NCI-H226 (cell line): ENCODE measurements around the gene BLNK.

Experiments
- DNase-seq: peaks from one replicate; pipeline ENCODE4 v3.0.0-alpha.2; 2015

The BLNK gene

GRCh38 chr10:96287392-96288105 is 16.2 kb upstream of the BLNK start:
- DNase-seq, result no peak

GRCh38 chr10:96285331-96285752 is 14.0 kb upstream of the BLNK start:
- no peak for DNase-seq

- DNase-seq, result no peak
Measured at GRCh38 chr10:96283756-96284155, 12.4 kb upstream of the BLNK start.

GRCh38 chr10:96283351-96283750 is 12.0 kb upstream of the BLNK start:
- no peak for DNase-seq

DNA sequence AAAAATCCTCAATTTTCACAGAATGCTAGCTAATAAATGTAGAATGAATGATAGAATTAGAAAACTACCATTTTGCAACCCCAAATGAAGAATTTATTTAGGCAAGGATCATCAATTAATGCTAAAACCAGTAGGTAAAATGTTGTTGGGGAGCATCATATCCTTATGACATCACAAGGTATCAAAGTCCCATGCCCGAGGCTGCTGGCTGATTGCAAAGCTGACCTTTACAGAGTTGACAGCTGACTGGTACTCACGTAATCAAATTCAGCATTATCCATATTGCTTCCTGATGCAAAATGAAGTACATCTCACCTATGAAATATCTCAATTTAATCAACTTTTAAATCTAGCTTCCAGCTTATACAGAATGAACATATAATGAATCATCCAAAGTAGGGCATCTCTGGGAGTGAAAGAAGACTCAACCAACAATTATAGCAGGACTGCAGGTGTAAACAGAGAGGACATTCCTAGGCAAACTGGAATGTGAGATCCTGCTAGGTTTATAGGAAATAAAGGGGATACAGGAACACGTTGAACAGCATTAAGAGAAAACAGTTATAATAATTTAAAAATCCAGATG is 10.2 kb upstream of the BLNK start:
- DNase-seq, result no peak

DNA sequence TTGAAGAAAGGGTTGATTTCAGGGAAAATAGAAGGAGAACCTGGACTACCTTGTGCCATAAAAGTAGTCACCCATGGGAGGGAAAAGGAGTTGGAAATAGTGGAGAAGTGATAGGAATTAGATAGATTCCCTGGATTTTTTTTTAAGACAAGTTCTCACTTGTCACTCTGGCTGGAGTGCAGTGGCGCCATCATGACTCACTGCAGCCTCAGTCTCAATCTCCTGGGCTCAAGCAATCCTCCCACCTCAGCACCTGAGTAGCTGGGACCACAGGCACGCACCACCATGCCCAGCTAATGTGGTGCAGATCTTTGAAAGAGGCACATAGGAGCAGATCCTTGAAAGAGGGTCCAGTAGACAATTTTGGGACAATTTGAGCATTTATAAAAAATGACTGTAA is 9.5 kb upstream of the BLNK start:
- DNase-seq, result no peak

DNA sequence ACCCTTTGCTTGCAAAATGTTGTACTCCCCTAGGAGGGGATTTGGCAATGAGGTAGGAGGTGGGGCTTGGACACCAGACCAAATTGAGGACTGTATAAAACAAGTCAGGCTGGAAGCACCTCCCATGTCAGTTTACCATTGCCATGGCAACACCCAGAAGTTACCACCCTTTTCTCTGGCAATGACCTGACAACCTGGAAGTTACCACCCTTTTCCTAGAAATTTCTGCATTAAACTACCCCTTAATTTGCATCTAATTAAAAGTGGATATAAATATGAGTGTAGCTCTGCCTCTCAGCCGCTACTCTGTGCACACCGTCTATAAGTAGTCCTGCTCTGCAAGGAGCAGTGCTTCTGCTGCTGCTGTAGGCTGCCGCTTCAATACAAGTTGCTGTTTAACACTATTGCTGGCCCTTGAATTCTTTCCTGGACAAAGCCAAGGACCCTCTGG is 7.8 kb upstream of the BLNK start:
- DNase-seq, result no peak

- DNase-seq, result no peak
Measured at GRCh38 chr10:96276831-96277230, 5.5 kb upstream of the BLNK start.

- no peak for DNase-seq
Measured at GRCh38 chr10:96276426-96276825, 5.1 kb upstream of the BLNK start.

- no peak for DNase-seq
Measured at GRCh38 chr10:96275685-96276418, 4.5 kb upstream of the BLNK start.

- no peak for DNase-seq
Measured at GRCh38 chr10:96272316-96273280, 1.2 kb upstream of the BLNK start.

DNA sequence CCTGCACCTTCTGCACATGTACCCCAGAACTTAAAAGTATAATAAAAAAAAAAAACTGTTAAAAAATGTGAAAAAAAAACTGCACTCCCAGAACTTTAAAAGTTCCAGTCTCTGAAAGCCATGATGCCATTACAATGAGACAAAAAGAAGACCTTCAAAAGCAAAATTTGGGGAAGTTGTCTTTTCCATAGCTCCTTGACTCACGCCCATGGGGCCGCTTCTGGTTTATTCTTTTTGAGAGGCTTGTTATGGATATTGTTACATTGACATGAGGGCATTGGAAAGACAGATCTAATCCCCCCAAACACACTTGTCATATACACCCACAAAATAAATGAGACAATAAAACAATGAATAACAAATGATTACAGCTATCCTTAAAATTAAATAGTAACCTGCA is 798 bp downstream of the BLNK start:
- no peak for DNase-seq

GRCh38 chr10:96269438-96270300 is 1.7 kb downstream of the BLNK start:
- DNase-seq, result no peak

DNA sequence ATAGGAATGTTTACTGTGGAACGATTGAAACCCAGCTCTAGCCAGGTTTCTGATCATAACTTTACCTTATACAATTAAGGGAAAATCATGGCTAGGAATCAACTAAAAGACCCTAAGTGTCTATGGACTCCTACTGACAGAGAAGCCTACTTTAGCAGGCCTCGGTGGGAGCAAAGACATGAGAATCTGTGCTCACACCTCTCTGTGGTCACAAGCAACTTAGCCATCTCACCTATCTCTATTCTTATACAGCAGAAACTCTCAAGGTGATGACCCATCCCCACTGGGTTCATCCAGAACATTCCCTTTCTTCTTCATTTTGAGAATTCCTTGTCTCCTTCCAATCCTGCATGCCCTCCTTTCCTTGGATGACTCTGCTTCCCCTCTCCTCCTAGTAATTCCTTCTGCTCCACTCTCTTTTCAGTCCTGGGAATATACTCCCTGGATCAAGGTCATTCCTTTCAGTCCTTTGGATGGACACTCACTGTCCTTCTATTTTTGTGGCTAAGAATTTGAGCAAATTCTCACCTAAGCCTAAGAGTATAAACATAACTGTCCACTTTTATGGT is 2.9 kb downstream of the BLNK start:
- DNase-seq, result no peak

DNA sequence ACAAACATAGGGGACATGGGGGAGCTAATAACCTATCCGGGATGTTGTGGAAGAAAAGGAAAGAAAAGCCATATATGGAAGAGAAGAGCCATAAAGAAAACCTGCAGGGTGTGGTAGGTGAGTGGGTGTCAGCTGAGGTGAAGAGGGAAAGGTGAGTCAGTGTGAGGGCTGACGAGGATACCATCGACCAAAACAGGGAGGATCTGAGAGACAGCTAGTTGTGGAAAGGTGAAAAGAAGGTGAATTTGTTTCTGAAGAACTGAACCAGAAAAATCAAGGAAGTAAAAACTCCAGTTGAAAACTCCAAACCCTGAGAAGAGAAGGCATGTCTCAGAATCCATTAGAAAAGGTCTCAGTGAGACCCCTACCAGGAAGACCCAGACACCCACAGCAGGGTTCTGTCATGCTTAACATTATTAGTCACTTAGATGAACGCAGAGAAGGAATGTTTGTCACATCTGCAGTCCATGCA is 4.1 kb downstream of the BLNK start:
- DNase-seq, result no peak

DNA sequence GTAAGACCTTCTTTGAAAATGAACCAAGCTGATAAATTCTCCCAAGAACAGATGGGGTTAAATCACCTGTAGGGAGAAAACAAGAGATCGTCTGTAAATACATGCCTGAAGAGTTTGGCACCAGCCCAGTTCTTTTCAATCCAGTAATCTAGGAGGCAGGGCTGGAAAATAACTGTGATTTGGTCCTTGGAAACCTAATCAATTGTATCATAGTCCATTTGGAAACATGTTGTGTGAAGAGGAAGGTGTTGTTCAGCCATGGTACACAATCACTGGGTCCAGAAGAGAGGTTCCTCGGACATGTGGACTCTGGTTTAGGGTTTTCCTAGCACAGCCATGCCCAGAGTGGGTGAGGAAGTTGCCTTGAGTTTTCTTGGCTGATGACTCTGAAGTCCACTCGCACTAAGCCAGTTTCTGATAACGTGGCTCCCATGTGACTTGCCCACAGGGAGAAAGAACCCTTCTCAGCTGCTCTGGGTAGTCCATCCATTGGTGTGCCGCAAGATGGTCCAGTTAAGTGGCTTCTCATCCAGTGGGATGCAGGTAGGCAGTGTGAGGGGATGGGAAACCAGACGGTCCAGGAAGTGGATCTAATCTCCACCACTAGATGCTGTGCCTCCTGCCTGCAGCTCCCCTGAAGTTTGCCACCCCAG is 5.1 kb downstream of the BLNK start:
- DNase-seq, result no peak

GRCh38 chr10:96264938-96265337 is 6.4 kb downstream of the BLNK start:
- DNase-seq, result no peak

GRCh38 chr10:96263669-96264068 is 7.7 kb downstream of the BLNK start:
- DNase-seq, result no peak

GRCh38 chr10:96263176-96263575 is 8.2 kb downstream of the BLNK start:
- DNase-seq, result no peak

GRCh38 chr10:96261930-96262329 is 9.4 kb downstream of the BLNK start:
- no peak for DNase-seq

- no peak for DNase-seq
Measured at GRCh38 chr10:96261132-96261531, 10.2 kb downstream of the BLNK start.
